Measurements from ENCODE around the gene GALM.
"Not testable (repeated sequence)": the region's sequence is repeated elsewhere in the genome, so short reads cannot be mapped to it uniquely, and the experiment has no call there.

The GALM gene

DNA sequence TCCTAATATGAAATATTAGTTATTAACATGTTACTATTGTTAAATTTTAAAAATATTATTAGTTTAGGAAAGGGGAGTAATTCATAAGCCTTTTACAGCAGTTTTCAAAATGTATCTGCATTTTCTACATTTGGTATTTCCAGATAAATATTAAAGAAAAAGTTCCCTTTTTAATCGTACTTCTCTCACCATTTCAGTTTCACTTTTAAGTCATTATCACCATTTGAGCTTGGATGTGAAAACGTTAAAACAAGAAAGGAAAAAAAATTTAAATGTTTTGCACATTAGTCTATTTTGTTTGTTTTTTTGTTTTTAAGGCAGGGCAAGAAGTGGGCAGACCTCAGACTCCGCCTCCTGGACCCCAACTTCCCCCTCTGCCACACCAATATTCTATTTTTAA lies 88.6 kb downstream of the GALM start:
- in situ Hi-C loops (cut with MboI; ENCODE audit: low sequenced_read_pairs) = no loop called here

DNA sequence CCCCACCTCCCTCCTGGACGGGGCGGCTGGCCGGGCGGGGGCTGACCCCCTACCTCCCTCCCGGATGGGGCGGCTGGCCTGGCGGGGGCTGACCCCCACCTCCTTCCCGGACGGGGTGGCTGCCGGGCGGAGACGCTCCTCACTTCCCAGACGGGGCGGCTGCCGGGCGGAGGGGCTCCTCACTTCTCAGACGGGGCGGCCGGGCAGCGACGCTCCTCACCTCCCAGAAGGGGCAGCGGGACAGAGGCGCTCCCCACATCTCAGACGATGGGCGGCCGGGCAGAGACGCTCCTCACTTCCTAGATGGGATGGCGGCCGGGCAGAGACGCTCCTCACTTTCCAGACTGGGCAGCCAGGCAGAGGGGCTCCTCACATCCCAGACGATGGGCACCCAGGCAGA lies 90.0 kb downstream of the GALM start:
- in situ Hi-C loops (cut with MboI; ENCODE audit: low sequenced_read_pairs) = not testable (repeated sequence)

DNA sequence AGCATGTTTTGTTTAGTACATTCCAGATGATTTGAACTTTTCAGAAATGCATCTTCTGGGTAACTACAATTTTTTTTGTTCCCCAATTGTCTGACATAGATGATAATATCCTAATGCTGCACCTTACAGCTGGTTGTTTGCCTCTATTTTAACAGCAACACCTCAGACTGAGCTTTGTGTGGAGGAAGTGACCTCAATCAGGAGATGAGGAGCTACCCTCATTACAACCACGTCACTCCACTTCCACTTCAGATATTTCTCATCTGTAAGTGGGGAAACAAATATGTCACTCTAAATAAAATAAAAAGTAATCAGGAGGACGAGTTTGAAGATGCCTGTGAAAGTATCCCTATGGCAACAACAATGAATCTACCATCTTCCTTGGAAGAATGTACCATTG lies 97.3 kb downstream of the GALM start:
- in situ Hi-C loops (cut with MboI; ENCODE audit: low sequenced_read_pairs) = no loop called here

DNA sequence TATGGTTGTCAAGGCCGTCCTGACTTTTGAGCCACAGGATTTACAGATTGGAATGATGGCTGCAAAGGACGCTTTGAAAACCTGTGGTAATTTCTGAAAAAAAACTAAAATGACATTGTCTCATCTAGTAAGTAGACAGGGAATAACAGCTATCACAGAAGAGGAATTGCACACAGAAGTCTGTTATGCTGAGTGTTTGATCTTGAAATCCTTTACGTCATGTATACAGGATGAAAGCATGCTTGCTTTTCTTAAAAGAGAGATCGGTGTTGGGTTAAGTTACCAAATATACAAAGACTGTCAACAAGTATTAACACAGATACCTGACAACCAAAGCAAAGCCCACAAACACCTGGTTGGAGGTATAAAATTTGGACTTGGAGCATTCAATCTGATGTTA lies 97.8 kb downstream of the GALM start:
- in situ Hi-C loops (cut with MboI; ENCODE audit: low sequenced_read_pairs) = no loop called here

DNA sequence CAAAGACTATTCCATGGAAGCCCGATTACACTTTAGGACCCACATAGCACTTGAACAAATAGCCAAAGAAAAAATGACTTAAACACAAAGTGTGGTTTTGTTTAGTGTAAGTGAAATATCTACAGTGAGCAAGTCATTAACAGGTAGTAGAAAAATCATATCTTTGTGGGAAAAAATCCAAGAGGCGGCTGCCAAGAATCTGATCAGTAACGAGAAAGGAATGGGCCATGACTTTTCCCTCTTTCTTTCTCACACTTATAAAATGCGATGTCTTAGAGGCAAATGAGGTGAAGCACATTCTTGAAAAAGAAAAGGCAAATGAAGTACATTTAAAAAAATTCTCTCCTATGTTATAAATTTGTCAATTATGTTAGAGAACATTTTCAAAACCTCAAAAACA lies 99.2 kb downstream of the GALM start:
- in situ Hi-C loops (cut with MboI; ENCODE audit: low sequenced_read_pairs) = no loop called here

DNA sequence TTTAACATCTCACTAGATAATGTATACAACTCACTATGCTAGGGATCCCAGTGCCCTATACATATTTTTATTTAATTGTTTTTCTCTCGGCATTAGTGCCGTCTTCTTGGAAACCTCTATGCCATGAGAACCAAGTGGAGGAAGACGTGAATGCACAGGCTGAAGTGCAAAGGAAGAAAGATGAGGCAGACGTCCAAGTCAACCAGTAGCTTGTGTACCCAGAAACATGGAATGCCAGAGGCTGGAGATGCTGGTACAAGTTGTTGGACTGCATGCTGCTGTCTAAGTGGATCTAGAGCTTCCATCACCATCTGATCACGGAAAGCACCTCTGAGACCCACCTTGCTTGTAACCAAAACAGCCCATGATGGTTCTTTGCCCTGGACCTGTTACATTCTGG lies 99.6 kb downstream of the GALM start:
- in situ Hi-C loops (cut with MboI; ENCODE audit: low sequenced_read_pairs) = no loop called here

DNA sequence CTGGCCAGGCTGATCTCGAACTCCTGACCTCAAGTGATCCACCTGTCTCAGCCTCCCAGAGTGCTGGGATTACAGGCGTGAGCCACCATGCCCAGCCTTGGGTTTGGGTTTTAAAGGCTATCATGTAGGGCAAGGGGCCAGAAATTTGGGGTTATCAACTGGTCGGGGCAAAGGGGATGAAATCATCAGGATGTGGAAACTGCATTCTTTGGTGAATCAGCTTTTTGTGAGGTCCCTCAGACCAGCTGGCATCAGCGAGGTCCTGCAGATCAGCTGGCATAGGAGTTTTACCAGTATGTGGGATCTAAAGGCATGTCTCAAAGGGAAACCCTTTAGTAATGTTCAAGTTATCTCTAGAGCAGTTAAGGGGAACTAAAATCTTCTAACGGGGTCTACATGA lies 105.7 kb downstream of the GALM start:
- in situ Hi-C loops (cut with MboI; ENCODE audit: low sequenced_read_pairs) = no loop called here

DNA sequence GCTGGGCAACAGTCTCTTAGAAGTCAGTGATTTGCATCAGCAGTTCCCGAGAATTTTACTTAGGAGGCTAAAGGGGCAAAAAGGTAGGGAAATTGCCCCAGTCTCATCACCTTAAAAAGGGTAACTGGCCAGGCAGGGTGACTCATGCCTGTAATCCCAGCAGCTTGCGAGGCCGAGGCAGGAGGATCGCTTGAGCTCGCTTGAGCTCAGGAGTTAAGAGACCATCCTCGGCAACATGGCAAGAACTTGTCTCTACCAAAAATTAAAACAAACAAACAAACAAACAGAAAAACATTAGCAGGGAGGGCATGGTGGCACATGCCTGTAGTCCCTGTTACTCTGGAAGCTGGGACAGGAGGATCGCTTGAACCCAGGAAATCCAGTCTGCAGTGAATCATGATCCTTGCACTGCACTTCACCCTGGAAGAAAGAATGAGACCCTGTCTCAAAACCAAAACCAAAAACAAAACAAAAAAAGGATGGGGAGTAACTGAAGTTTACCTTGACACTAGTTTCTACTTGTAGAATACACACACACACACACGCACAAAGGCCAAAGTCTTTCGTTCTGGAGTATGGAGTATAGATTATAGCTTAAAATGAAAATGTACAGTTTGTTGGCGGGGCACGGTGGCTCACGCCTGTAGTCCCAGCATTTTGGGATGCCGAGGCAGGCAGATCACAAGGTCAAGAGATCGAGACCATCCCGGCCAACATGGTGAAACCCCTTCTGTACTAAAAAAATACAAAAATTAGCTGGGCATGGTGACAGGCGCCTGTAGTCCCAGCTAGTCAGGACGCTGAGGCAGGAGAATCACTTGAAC lies 109.4 kb downstream of the GALM start:
- in situ Hi-C loops (cut with MboI; ENCODE audit: low sequenced_read_pairs) = no loop called here

DNA sequence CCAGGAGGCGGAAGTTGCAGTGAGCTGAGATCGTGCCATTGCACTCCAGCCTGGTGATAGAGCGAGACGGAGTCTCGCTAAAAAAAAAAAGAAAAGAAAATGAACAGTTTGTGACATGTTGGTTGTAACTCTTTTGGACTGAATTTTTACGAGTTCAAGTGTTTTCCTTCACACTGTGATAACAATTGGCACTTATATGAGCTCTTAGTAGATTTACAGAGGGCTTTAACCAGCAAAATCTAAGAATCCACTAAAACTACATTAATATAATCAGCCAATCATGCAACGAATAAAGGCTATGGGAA lies 110.0 kb downstream of the GALM start:
- in situ Hi-C loops (cut with MboI; ENCODE audit: low sequenced_read_pairs) = no loop called here

DNA sequence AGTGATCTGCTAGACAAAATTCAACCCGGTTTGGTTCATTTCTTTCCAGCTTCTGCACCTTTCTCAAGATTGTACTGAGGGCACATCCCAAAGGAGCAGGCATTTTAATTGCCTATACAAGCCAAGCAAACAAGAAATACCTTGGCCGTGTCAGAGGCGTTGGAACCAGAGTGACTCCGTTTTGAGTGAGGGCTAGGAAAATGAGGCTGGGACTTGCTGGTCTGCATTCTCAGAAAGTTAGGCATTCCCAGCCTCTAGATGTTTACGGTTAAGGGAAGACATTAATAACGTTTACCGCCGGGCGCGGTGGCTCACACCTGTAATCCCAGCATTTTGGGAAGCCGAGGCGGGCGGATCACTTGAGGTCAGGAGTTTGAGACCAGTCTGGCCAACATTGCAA lies 110.6 kb downstream of the GALM start:
- in situ Hi-C loops (cut with MboI; ENCODE audit: low sequenced_read_pairs) = no loop called here

DNA sequence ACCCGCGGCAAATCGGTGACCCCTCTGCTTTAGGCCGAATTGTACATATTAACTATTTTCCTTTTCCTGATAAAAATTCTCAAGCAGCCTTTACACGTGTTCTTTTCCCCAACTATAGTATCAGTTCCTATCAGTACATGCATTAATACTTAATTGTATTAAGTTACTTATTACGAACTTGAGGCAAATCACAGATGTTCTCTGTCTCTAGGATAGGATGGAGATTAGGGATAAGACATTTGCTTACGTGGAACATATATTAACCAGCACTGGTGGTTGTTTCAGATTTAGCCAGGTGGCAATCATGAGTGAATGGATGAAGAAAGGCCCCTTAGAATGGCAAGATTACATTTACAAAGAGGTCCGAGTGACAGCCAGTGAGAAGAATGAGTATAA lies 112.8 kb downstream of the GALM start:
- in situ Hi-C loops (cut with MboI; ENCODE audit: low sequenced_read_pairs) = no loop called here

DNA sequence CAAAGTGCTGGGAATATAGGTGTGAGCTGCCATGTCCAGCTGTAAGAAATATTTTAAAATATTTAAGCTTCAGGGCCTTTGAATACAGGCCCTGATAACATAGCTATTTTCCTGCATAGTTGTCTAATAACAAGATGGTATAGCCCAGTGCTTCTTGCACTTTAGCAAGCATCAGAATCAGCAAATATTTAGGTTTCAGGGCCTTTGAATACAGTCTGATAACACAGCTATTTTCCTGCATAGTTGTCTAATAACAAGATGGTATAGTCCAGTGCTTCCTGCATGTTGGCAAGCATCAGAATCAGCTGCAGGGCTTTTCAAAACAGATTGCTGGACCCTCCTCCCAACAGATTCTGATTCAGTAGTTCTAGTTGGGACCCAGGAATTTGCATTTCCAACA lies 117.7 kb downstream of the GALM start:
- in situ Hi-C loops (cut with MboI; ENCODE audit: low sequenced_read_pairs) = no loop called here

All from HL-60/S4 (cell line).